Upper lobe of left lung (tissue), 6 donors: ENCODE data around the gene TENT5C. TPM values are rescaled to one million over a fixed set of nuclear protein-coding genes. Genes with fewer than 3 reads are reported as not detected.

Source experiments
- ATAC-seq, 2 donors: fragments of 200-7000 bp; cut with Tn5 transposase; one replicate each; pipeline ENCODE4 v1.9.1; 2022; ENCODE audit warnings: mild to moderate bottlenecking in 2 of 2, moderate library complexity in 2 of 2; ENCODE audit not compliant: low FRiP score in 2 of 2
- DNase-seq, 2 donors: peaks; one replicate each; pipeline ENCODE4 v3.0.0-alpha.2; 2019 to 2020
- H3K27ac ChIP-seq, 4 donors: fragments of 200-600 bp; sonication (generic); one replicate each; pipeline ENCODE4 v1.5.1; 2016 to 2019
- H3K27me3 ChIP-seq, 4 donors: fragments of 200-600 bp; sonication (generic); one replicate each; pipeline ENCODE4 v1.5.1; 2017 to 2019
- H3K36me3 ChIP-seq, 4 donors: fragments of 200-600 bp; sonication (generic); one replicate each; pipeline ENCODE4 v1.5.1; 2016 to 2019
- H3K4me1 ChIP-seq, 4 donors: fragments of 200-600 bp; sonication (generic); one replicate each; pipeline ENCODE4 v1.5.1; 2018 to 2019
- H3K4me3 ChIP-seq, 4 donors: fragments of 200-600 bp; sonication (generic); one replicate each; pipeline ENCODE4 v1.5.1; 2017 to 2019; ENCODE audit warnings: mild to moderate bottlenecking in 2 of 4, moderate library complexity in 1 of 4
- H3K9me3 ChIP-seq, 4 donors: fragments of 200-600 bp; sonication (generic); one replicate each; pipeline ENCODE4 v1.5.1; 2018 to 2019
- CTCF ChIP-seq, 6 experiments: fragments of 450-650 bp in 4 of 6; fragments of 200-600 bp in 2 of 6; sonication (generic) in 2 of 6; IDR thresholded peaks; one replicate each; pipeline ENCODE4 v1.5.1; 2016 to 2019; ENCODE audit warnings: antibody characterized with exemption in 6 of 6
- EP300 ChIP-seq, 4 donors: sonication (generic); formaldehyde crosslinking; IDR thresholded peaks; one replicate each; pipeline ENCODE4 v1.5.1; 2017; ENCODE audit warnings: antibody characterized with exemption in 4 of 4, control low read depth in 2 of 4
- POLR2A ChIP-seq, 4 donors: fragments of 450-650 bp; IDR thresholded peaks; one replicate each; pipeline ENCODE4 v1.5.1; 2016 to 2017; ENCODE audit warnings: antibody characterized with exemption in 4 of 4, mild to moderate bottlenecking in 2 of 4
- POLR2AphosphoS5 ChIP-seq, 2 donors: sonication (generic); formaldehyde crosslinking; IDR thresholded peaks; one replicate each; pipeline ENCODE4 v1.5.1; 2017; ENCODE audit warnings: antibody characterized with exemption in 2 of 2
- WGBS, 2 donors: methylation state at CpG; one replicate each; pipeline ENCODE4 v1.1.5; 2017 to 2018; 5-methylcytosine and 5-hydroxymethylcytosine counted together
- total RNA-seq, 6 donors: library from RNA; depleted of rRNA in 4 of 6; stranded (reverse); fragments of >200 nt in 4 of 6; gene quantifications; one replicate each; pipeline versions ENCODE4 v1.1.0 to v1.2.1, GENCODE V29; 2016 to 2021
- donor health status: DM: no; HTN: no; CAD: no; lungs with moderate emphysema.
- donor health status: DM: no; HTN: yes; CAD: no; lungs with severe emphysema.

The TENT5C gene
- total RNA-seq, 6 donors from 2014 or later, result 8.1 to 37.8 (median 18.4) TPM

- no peak for TF ChIP-seq POLR2A (IDR thresholded peaks at IDR 0.05)
- no peak for TF ChIP-seq POLR2AphosphoS5 (IDR thresholded peaks at IDR 0.05)
- no peak for TF ChIP-seq CTCF (IDR thresholded peaks at IDR 0.05)
- TF ChIP-seq EP300 (IDR thresholded peaks at IDR 0.05), result no peak
- no peak overlapping the region for H3K4me3 ChIP-seq
- H3K27ac ChIP-seq, result no peak overlapping the region
- no peaks in the 10 kb centered on the region for H3K27me3 ChIP-seq
- H3K4me1 ChIP-seq, result peaks cover 0 to 9% (median 0%) of the 10 kb centered on the region in 4 donors
- WGBS, 2 donors, result 33 to 54% methylated on average over 2 to 3 of the region's 3 CpGs
- no peaks in the 10 kb centered on the region for H3K9me3 ChIP-seq
- no peaks in the 10 kb centered on the region for H3K36me3 ChIP-seq
- ATAC-seq (no peak), DNase-seq (no peak)
These were observed 25.4 kb upstream of the TENT5C start for GRCh38 chr1:117580436-117580835.

- DNase-seq (no peak), ATAC-seq (no peak)
- WGBS, 2 donors, result 68 to 93% methylated on average over 2 of the region's 2 CpGs
- H3K9me3 ChIP-seq, result no peaks in the 10 kb centered on the region
- no peaks in the 10 kb centered on the region for H3K27me3 ChIP-seq
- TF ChIP-seq EP300 (IDR thresholded peaks at IDR 0.05), result no peak
- TF ChIP-seq POLR2A (IDR thresholded peaks at IDR 0.05), result no peak
- no peak for TF ChIP-seq CTCF (IDR thresholded peaks at IDR 0.05)
- TF ChIP-seq POLR2AphosphoS5 (IDR thresholded peaks at IDR 0.05), result no peak
- H3K4me1 ChIP-seq, result peaks cover 0 to 9% (median 0%) of the 10 kb centered on the region in 4 donors
- no peaks in the 10 kb centered on the region for H3K36me3 ChIP-seq
- no peak overlapping the region for H3K27ac ChIP-seq
- no peak overlapping the region for H3K4me3 ChIP-seq
These were observed 25.0 kb upstream of the TENT5C start for GRCh38 chr1:117580882-117581281.

GRCh38 chr1:117581391-117581943 lies 24.4 kb upstream of the TENT5C start:
- Histone ChIP-seq H3K27me3 (no peaks in the 10 kb centered on the region), H3K27ac (no peak overlapping the region), H3K36me3 (no peaks in the 10 kb centered on the region), H3K9me3 (no peaks in the 10 kb centered on the region), H3K4me3 (no peak overlapping the region), H3K4me1 (peaks cover 0 to 9% (median 0%) of the 10 kb centered on the region in 4 donors)
- DNase-seq (no peak), ATAC-seq (no peak)
- WGBS, 2 donors, result 80 to 83% methylated on average over 10 of the region's 10 CpGs
- TF ChIP-seq CTCF (IDR thresholded peaks at IDR 0.05) (no peak), EP300 (IDR thresholded peaks at IDR 0.05) (no peak), POLR2A (IDR thresholded peaks at IDR 0.05) (no peak), POLR2AphosphoS5 (IDR thresholded peaks at IDR 0.05) (no peak)

GRCh38 chr1:117582451-117582850 lies 23.4 kb upstream of the TENT5C start:
- no peaks in the 10 kb centered on the region for H3K27me3 ChIP-seq
- H3K4me1 ChIP-seq, result peaks cover 0 to 6% (median 0%) of the 10 kb centered on the region in 4 donors
- H3K4me3 ChIP-seq, result no peak overlapping the region
- ATAC-seq (no peak), DNase-seq (no peak)
- no peak for TF ChIP-seq POLR2AphosphoS5 (IDR thresholded peaks at IDR 0.05)
- no peak for TF ChIP-seq CTCF (IDR thresholded peaks at IDR 0.05)
- no peak for TF ChIP-seq EP300 (IDR thresholded peaks at IDR 0.05)
- no peak for TF ChIP-seq POLR2A (IDR thresholded peaks at IDR 0.05)
- H3K36me3 ChIP-seq, result no peaks in the 10 kb centered on the region
- H3K9me3 ChIP-seq, result no peaks in the 10 kb centered on the region
- no peak overlapping the region for H3K27ac ChIP-seq
- WGBS, 2 donors, result 64 to 67% methylated on average over 3 of the region's 3 CpGs

- 92 to 94% methylated on average over 6 of the region's 6 CpGs for WGBS, 2 donors
- H3K4me1 ChIP-seq, result no peaks in the 10 kb centered on the region
- H3K27me3 ChIP-seq, result no peaks in the 10 kb centered on the region
- no peaks in the 10 kb centered on the region for H3K36me3 ChIP-seq
- no peak for ATAC-seq
- TF ChIP-seq EP300 (IDR thresholded peaks at IDR 0.05) (no peak), POLR2A (IDR thresholded peaks at IDR 0.05) (no peak), CTCF (IDR thresholded peaks at IDR 0.05) (no peak)
- DNase-seq, result no peak
- no peak overlapping the region for H3K4me3 ChIP-seq
- H3K9me3 ChIP-seq, result no peaks in the 10 kb centered on the region
- no peak overlapping the region for H3K27ac ChIP-seq
These were observed 22.6 kb upstream of the TENT5C start for GRCh38 chr1:117583247-117583646.
